Subcutaneous adipose tissue (tissue), 4 donors: ENCODE data around the gene LGALS7. TPM values are rescaled to one million over a fixed set of nuclear protein-coding genes. Genes with fewer than 3 reads are reported as not detected.

Source experiments
- CTCF ChIP-seq: fragments of 450-650 bp; IDR thresholded peaks from one replicate; pipeline ENCODE4 v1.5.1; 2016; ENCODE audit warnings: low read depth, mild to moderate bottlenecking, control low read depth, antibody characterized with exemption, moderate library complexity
- total RNA-seq, 4 donors: library from RNA; depleted of rRNA; stranded (reverse); fragments of >200 nt; gene quantifications; one replicate each; pipeline ENCODE4 v1.1.0, GENCODE V29; 2016

LGALS7 gene
- total RNA-seq: not detected

DNA sequence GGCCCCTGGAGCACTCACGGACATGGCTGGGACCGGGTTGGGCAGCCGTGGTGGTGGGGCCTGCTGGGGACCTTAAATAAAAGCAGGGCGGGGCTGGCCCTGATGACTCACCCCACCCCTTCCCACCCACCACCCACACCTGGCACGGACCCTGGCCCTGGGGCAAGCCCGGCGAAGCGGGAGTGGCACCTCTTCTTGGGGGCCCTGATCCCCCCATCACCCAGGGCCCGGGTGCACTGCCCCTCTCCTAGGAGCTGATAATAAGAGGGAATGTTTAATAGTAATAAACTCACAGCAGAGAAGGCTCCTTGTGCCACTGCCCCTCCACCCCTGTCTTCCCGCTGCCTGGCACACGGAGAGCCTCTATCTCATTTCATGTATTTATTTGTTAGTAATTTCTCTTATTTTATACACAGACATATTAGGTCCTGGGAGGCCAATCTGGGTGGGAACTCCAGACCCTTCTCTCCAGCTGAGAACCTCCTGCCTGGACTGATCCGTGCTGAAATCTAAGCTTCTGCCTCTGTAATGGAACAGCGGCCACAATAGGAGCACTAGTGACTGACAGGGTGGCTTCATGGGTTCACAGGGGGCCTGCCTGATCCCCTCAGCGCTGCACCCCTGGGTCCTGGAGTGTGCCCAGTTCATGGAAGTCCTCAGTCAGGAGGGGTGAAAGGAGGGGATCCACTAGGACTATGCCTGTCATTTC is at the start of gene LGALS7:
TSS of gene LGALS7 (minus strand) at position 49 of the 709 bp plus-strand sequence. CDS start at position 24, 25 bp downstream.
- TF ChIP-seq CTCF: no peak

DNA sequence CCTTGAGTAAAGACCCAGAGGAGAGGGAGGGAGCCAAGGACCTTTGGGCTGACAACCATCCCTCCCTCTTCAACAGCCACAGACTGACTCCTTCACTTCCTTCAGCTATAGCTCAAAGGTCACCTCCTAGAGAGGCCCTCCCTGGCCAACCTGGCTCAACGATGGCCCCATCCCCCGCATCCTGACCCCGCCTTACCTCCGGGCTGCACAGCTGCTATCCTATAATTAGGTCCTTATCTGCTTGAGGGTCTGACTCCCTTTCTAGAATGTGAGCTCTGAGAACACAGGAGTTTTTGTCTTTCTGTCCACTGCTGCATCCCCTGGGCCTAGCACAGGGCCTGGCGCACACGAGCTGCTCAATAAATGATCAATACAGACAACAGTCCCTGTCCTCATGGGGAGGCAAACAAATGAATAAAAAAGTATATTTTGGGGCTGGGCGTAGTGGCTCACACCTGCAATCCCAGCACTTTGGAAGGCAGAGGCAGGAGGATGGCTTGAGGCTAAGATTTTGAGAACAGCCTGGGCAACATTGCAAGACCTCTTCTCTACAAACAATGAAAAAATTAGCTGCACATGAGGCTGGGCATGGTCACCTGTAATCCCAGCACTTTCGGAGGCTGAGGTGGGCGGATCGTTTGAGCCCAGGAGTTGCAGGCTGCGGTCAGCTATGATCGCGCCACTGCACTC is 46.1 kb upstream of the LGALS7 start:
- no peak for TF ChIP-seq CTCF

DNA sequence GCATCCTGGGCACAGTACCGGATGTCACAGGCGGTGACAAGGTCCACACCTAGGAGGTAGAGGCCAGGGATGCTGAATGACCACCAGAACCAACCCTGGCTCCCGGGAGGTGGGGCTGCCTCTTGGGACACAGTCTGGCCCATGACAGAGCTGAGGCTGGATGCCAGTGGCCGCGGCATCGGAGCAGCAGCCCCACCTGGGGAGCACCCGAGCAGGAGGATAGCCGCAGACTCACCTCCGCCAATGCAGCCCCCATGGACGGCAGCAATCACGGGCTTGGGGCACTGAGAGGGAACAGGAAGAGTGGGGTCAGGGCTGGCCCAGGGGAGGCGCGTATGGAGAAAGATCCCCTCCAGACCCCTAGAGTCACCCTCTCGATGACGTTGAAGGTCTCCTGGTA is 43.8 kb upstream of the LGALS7 start:
- no peak for TF ChIP-seq CTCF

GRCh38 chr19:38816131-38816750 is 42.9 kb upstream of the LGALS7 start:
- TF ChIP-seq CTCF: no peak

- TF ChIP-seq CTCF: no peak
Measured at GRCh38 chr19:38815059-38816001, 42.0 kb upstream of the LGALS7 start.

GRCh38 chr19:38813323-38813722 is 40.0 kb upstream of the LGALS7 start:
- no peak for TF ChIP-seq CTCF
